ENCODE measurements around the gene MTHFD1L.
A peak's percentile ranks its signal among the peaks of the same experiment; 100 is the strongest.
"Not testable (repeated sequence)": the region's sequence is repeated elsewhere in the genome, so short reads cannot be mapped to it uniquely, and the experiment has no call there.

The MTHFD1L gene

DNA sequence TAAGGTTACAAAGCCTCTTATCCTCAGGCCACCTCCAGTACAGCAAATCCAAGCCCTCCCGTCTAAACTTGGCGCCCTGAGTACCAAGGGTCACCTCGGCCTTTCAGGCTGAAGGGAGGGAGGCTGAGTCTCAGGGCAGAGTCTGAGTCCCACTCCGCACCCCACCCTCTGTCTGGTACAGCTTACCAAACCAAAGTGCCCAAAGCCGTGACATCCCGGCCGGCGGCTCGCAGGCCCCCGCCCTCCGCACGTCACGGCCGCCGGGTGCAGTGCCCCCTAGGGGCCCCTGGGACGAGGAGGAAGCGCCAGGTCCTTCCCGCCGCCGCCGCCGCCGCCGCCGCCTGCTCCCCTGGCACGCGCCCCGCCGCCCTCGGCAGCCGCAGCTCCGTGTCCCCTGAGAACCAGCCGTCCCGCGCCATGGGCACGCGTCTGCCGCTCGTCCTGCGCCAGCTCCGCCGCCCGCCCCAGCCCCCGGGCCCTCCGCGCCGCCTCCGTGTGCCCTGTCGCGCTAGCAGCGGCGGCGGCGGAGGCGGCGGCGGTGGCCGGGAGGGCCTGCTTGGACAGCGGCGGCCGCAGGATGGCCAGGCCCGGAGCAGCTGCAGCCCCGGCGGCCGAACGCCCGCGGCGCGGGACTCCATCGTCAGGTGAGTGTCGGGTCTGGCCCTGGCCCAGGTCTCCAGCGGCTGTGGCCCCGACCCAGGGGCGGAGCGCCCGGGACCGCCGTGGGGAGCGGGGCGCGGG, at the start of gene MTHFD1L:
Gene MTHFD1L, plus strand, starts transcription at position 297 of the 741 bp plus-strand sequence. Its CDS starts 121 bp downstream, at position 418.
- FAIRE-seq (no peak), DNase-seq (ENCODE audit: insufficient read length, low spot score) (no peak)
- TF ChIP-seq POLR2A (IDR thresholded peaks at IDR 0.05; ENCODE audit: low read depth, low read length) = peak; percentile 54; the same call in 1 of the 2 replicates

- FAIRE-seq; DNase-seq (ENCODE audit: insufficient read length, low spot score): not testable (repeated sequence)
Observed at GRCh38 chr6:150816554-150816953, 48.9 kb upstream of the MTHFD1L start.

GRCh38 chr6:150822932-150823331, 42.6 kb upstream of the MTHFD1L start:
- DNase-seq (ENCODE audit: insufficient read length, low spot score) (no peak), FAIRE-seq (no peak)
- no peak for TF ChIP-seq POLR2A (IDR thresholded peaks at IDR 0.05; ENCODE audit: low read depth, low read length)

- FAIRE-seq (no peak), DNase-seq (ENCODE audit: insufficient read length, low spot score) (no peak)
- TF ChIP-seq POLR2A (IDR thresholded peaks at IDR 0.05; ENCODE audit: low read depth, low read length) = no peak
Observed at GRCh38 chr6:150826788-150827187, 38.7 kb upstream of the MTHFD1L start.

DNA sequence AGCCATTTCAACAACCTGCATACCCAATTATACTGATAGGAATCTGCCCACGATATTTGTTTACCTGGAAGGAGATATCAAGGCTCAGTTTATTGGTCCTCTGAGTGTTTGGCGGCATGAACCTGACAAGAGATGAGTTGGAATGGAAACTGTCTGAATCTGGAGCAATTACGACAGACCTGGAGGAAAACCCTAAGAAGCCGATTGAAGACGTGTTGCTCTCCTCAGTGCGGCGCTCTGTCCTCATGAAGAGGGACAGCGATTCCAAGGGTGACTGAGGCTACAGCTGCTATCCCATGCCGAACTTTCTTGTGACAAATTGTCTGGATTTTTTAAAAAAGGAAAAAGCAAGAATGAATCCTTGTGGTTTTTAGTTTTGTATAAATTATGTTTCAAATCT, 37.4 kb upstream of the MTHFD1L start:
- DNase-seq (ENCODE audit: insufficient read length, low spot score); FAIRE-seq: not testable (repeated sequence)

DNA sequence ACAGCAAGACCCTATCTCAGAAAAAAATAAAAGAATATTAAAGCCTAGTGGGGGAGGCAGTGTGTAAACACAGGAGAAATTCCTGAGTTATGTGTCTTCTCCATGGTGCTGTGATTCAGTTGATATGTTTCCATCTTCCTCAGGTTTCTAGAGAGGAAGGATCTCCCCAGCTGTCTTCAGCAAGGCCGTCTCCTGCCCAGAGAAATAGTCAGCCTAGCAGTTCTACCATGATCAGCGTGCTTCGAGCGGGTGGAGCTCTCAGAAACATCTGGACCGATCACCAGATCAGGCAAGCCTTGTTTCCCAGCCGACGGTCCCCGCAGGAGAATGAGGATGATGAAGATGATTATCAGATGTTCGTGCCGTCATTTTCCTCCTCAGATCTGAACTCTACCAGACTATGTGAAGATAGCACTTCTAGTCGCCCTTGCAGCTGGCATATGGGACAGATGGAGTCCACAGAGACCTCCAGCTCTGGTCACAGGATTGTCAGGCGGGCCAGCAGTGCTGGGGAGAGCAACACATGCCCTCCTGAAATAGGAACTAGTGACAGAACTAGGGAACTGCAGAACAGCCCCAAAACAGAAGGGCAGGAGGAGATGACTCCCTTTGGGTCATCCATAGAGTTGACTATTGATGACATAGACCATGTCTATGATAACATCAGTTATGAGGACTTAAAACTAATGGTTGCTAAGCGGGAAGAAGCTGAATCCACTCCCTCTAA, 34.9 kb upstream of the MTHFD1L start:
- FAIRE-seq (no peak), DNase-seq (ENCODE audit: insufficient read length, low spot score) (no peak)
- no peak for TF ChIP-seq POLR2A (IDR thresholded peaks at IDR 0.05; ENCODE audit: low read depth, low read length)

- DNase-seq (ENCODE audit: insufficient read length, low spot score) (no peak), FAIRE-seq (no peak)
- no peak for TF ChIP-seq POLR2A (IDR thresholded peaks at IDR 0.05; ENCODE audit: low read depth, low read length)
Observed at GRCh38 chr6:150831577-150831976, 33.9 kb upstream of the MTHFD1L start.

- no peak for TF ChIP-seq POLR2A (IDR thresholded peaks at IDR 0.05; ENCODE audit: low read depth, low read length)
- FAIRE-seq (no peak), DNase-seq (ENCODE audit: insufficient read length, low spot score) (no peak)
Observed at GRCh38 chr6:150835620-150836019, 29.9 kb upstream of the MTHFD1L start.

GRCh38 chr6:150840185-150840584, 25.3 kb upstream of the MTHFD1L start:
- no peak for TF ChIP-seq POLR2A (IDR thresholded peaks at IDR 0.05; ENCODE audit: low read depth, low read length)
- FAIRE-seq = no peak
- no peak for DNase-seq (ENCODE audit: insufficient read length, low spot score)

DNA sequence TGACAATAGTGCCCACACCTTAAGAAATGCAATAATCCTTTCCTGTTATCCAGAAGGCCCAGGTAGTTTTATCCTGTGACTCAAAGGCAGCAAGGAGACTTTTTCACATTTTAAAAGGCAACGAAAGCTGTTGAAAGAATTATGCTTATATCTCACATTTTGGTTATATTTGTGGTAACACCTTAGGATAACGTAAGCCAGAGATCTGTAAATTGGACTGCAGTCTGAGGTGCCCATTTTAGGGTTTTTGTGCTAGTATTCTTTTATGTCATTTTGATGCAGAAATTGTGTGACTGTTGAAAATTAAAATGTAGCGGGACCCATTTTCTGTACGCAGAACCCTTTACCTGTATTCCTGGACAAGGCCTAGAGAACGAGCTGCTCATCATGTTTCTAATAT, 24.3 kb upstream of the MTHFD1L start:
- FAIRE-seq = no peak
- no peak for TF ChIP-seq POLR2A (IDR thresholded peaks at IDR 0.05; ENCODE audit: low read depth, low read length)
- no peak for DNase-seq (ENCODE audit: insufficient read length, low spot score)

GRCh38 chr6:150841697-150842096, 23.8 kb upstream of the MTHFD1L start:
- FAIRE-seq = no peak
- no peak for TF ChIP-seq POLR2A (IDR thresholded peaks at IDR 0.05; ENCODE audit: low read depth, low read length)
- DNase-seq (ENCODE audit: insufficient read length, low spot score) = no peak

DNA sequence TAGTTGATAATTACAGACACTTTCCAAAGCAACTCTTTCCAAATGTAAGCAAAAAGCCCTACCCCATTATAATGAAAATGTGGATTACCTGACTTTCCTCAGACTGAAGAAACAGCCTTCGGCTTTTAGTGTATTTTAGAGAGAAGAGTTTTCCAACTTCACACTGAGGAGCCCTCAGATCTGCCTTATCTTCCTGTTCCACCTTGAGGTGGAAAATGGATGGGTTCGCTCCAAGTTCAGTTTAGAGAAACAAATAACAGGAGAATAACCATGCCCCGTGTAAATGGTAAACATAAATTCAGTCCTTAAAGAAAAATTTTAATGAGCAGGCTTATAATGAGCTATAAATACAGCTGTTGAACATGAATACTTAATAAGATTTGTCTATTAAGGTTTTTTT, 21.1 kb upstream of the MTHFD1L start:
- no peak for TF ChIP-seq POLR2A (IDR thresholded peaks at IDR 0.05; ENCODE audit: low read depth, low read length)
- FAIRE-seq (no peak), DNase-seq (ENCODE audit: insufficient read length, low spot score) (no peak)

DNA sequence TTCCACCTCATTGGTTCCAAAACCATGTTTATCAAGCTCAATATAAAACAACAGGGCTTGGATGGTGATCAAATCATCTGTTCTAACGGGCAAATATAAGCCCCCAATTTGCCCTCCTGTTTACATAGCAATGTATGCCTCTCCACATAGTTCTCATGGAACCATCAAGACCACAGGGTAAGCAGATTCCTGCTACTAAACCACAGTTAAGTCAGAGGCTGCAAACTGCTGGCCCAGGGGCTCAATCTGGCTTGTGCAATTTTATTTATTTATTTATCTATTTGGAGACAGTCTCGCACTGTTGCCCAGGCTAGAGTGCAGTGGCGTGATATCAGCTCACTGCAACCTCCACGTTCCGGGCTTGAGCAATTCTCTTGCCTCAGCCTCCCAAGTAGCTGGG, 18.9 kb upstream of the MTHFD1L start:
- FAIRE-seq (no peak), DNase-seq (ENCODE audit: insufficient read length, low spot score) (no peak)
- TF ChIP-seq POLR2A (IDR thresholded peaks at IDR 0.05; ENCODE audit: low read depth, low read length) = no peak

GRCh38 chr6:150848400-150848799, 17.1 kb upstream of the MTHFD1L start:
- FAIRE-seq (no peak), DNase-seq (ENCODE audit: insufficient read length, low spot score) (no peak)
- no peak for TF ChIP-seq POLR2A (IDR thresholded peaks at IDR 0.05; ENCODE audit: low read depth, low read length)

- not testable (repeated sequence) for DNase-seq (ENCODE audit: insufficient read length, low spot score); FAIRE-seq
Observed at GRCh38 chr6:150854392-150854791, 11.1 kb upstream of the MTHFD1L start.

DNA sequence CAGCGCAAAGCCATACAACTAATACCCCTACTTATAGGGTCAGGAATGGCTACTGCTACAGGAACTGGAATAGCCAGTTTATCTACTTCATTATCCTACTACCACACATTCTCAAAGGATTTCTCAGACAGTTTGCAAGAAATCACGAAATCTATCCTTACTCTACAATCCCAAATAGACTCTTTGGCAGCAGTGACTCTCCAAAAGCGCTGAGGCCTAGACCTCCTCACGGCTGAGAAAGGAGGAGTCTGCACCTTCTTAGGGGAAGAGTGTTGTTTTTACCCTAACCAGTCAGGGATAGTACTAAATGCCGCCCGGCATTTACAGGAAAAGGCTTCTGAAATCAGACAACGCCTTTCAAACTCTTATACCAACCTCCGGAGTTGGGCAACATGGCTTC, 10.3 kb upstream of the MTHFD1L start:
- FAIRE-seq; DNase-seq (ENCODE audit: insufficient read length, low spot score): not testable (repeated sequence)

Measured in H54 (cell line).